ENCODE measurements around the gene UQCR10. TPM values are rescaled to one million over a fixed set of nuclear protein-coding genes. Genes with fewer than 3 reads are reported as not detected.

UQCR10 gene
- total RNA-seq, 4 donors from 2014 or later: 22.4 to 139 (median 47.3) TPM

- Histone ChIP-seq H3K27ac (peak overlapping the region; percentile 5 to 64 (median 42)), H3K27me3 (no peaks in the 10 kb centered on the region), H3K4me3 (no peak overlapping the region), H3K4me1 (peaks cover 0 to 19% (median 9%) of the 10 kb centered on the region in 4 donors), H3K9me3 (no peaks in the 10 kb centered on the region), H3K36me3 (peaks cover 0 to 41% (median 19%) of the 10 kb centered on the region in 4 donors)
- in situ Hi-C loops (cut with MboI; ENCODE audit: low pct_ligation_motif_present in 1 of 4, low pct_unique_long_range_greater_than_20kb in 1 of 4, low sequenced_read_pairs in 3 of 4): no loop called here
- 59 to 63% methylated on average over 2 to 8 of the region's 8 CpGs for WGBS, 2 donors (ENCODE audit: low coverage in 1 of 2)
- intact Hi-C loops (cut with DNase I; ENCODE audit: low total_unique reads): no loop called here
- peak; percentile 70 for DNase-seq
- TF ChIP-seq CTCF (IDR thresholded peaks at IDR 0.05): no peak
- peak in 1 of 3 donors; percentile 45 for TF ChIP-seq POLR2AphosphoS5 (IDR thresholded peaks at IDR 0.05)
These were observed 32.1 kb downstream of the UQCR10 start for GRCh38 chr22:29799217-29799680.

GRCh38 chr22:29801153-29801552 lies 34.0 kb downstream of the UQCR10 start:
- no peak for TF ChIP-seq POLR2A (IDR thresholded peaks at IDR 0.05)
- TF ChIP-seq CTCF (IDR thresholded peaks at IDR 0.05): no peak
- no peak for TF ChIP-seq EP300 (IDR thresholded peaks at IDR 0.05; ENCODE audit: low read depth)
- TF ChIP-seq POLR2AphosphoS5 (IDR thresholded peaks at IDR 0.05): no peak
- Histone ChIP-seq H3K36me3 (peaks cover 0 to 47% (median 24%) of the 10 kb centered on the region in 4 donors), H3K27ac (no peak overlapping the region), H3K27me3 (no peaks in the 10 kb centered on the region), H3K4me1 (peaks cover 0 to 19% (median 9%) of the 10 kb centered on the region in 4 donors), H3K4me3 (no peak overlapping the region), H3K9me3 (no peaks in the 10 kb centered on the region)
- in situ Hi-C loops (cut with MboI; ENCODE audit: low pct_ligation_motif_present in 1 of 4, low pct_unique_long_range_greater_than_20kb in 1 of 4, low sequenced_read_pairs in 3 of 4) (loop anchor here in 1 of 4 donors (25.0 kb wide), 1 partner anchor 211 kb away; no protein-coding TSS in a partner anchor), intact Hi-C loops (cut with DNase I; ENCODE audit: low total_unique reads) (no loop called here)
- no peak for DNase-seq
- 91 to 94% methylated on average over 4 to 5 of the region's 5 CpGs for WGBS, 2 donors (ENCODE audit: low coverage in 1 of 2)

- Histone ChIP-seq H3K36me3 (peaks cover 0 to 54% (median 30%) of the 10 kb centered on the region in 4 donors), H3K27ac (no peak overlapping the region), H3K4me3 (no peak overlapping the region), H3K27me3 (no peaks in the 10 kb centered on the region), H3K4me1 (peaks cover 0 to 19% (median 9%) of the 10 kb centered on the region in 4 donors), H3K9me3 (no peaks in the 10 kb centered on the region)
- in situ Hi-C loops (cut with MboI; ENCODE audit: low pct_ligation_motif_present in 1 of 4, low pct_unique_long_range_greater_than_20kb in 1 of 4, low sequenced_read_pairs in 3 of 4): loop anchor here in 1 of 4 donors (25.0 kb wide), 1 partner anchor 211 kb away; no protein-coding TSS in a partner anchor
- WGBS, 2 donors (ENCODE audit: low coverage in 1 of 2): 95% methylated on average over 6 of the region's 8 CpGs; no CpG with 5 or more reads in 1 of the 2 donors
- TF ChIP-seq EP300 (IDR thresholded peaks at IDR 0.05; ENCODE audit: low read depth) (no peak), POLR2A (IDR thresholded peaks at IDR 0.05) (no peak), POLR2AphosphoS5 (IDR thresholded peaks at IDR 0.05) (no peak)
- intact Hi-C loops (cut with DNase I; ENCODE audit: low total_unique reads): no loop called here
- no peak for DNase-seq
These were observed 34.6 kb downstream of the UQCR10 start for GRCh38 chr22:29801796-29802195.

- no peaks in the 10 kb centered on the region for H3K9me3 ChIP-seq
- no peak for DNase-seq
- 97 to 100% methylated on average over 2 of the region's 2 CpGs for WGBS, 2 donors (ENCODE audit: low coverage in 1 of 2)
- peaks cover 0 to 12% (median 8%) of the 10 kb centered on the region in 4 donors for H3K4me1 ChIP-seq
- H3K27ac ChIP-seq: no peak overlapping the region
- H3K4me3 ChIP-seq: no peak overlapping the region
- H3K27me3 ChIP-seq: no peaks in the 10 kb centered on the region
- in situ Hi-C loops (cut with MboI; ENCODE audit: low pct_ligation_motif_present in 1 of 4, low pct_unique_long_range_greater_than_20kb in 1 of 4, low sequenced_read_pairs in 3 of 4): loop anchor here in 1 of 4 donors (25.0 kb wide), 1 partner anchor 209 kb away; no protein-coding TSS in a partner anchor
- TF ChIP-seq POLR2AphosphoS5 (IDR thresholded peaks at IDR 0.05): no peak
- TF ChIP-seq EP300 (IDR thresholded peaks at IDR 0.05; ENCODE audit: low read depth): no peak
- no peak for TF ChIP-seq CTCF (IDR thresholded peaks at IDR 0.05)
- no peak for TF ChIP-seq POLR2A (IDR thresholded peaks at IDR 0.05)
- H3K36me3 ChIP-seq: peaks cover 0 to 65% (median 34%) of the 10 kb centered on the region in 4 donors
- intact Hi-C loops (cut with DNase I; ENCODE audit: low total_unique reads): no loop called here
These were observed 36.0 kb downstream of the UQCR10 start for GRCh38 chr22:29803190-29803589.

All from transverse colon (tissue), 4 donors.